Mucosa of gallbladder (tissue), 1 donor: ENCODE data around the gene GCK. TPM values are rescaled to one million over a fixed set of nuclear protein-coding genes. Genes with fewer than 3 reads are reported as not detected.

Source experiments
- total RNA-seq: library from RNA; stranded (reverse); gene quantifications from one replicate; pipeline ENCODE4 v1.2.1, GENCODE V29; 2021
- donor health status: DM: no; HTN: no; CAD: no.

The GCK gene
- total RNA-seq, 1 donor from 2014 or later = 0.95 TPM

Other genes starting within 250 kb of the GCK start
- gene SPDYE1, start 191.5 kb downstream of the GCK start, total RNA-seq = not detected
- 147 TPM for gene DBNL, start 144.7 kb downstream of the GCK start, total RNA-seq
- gene PGAM2, start 123.9 kb downstream of the GCK start, total RNA-seq = 12.9 TPM
- 44.1 TPM for gene POLM, start 106.9 kb downstream of the GCK start, total RNA-seq
- gene AEBP1, start 85.1 kb downstream of the GCK start, total RNA-seq = 107 TPM
- gene POLD2, start 65.9 kb downstream of the GCK start, total RNA-seq = 81.6 TPM
- gene MYL7, start 48.1 kb downstream of the GCK start, total RNA-seq = not detected
- gene YKT6, start 11.5 kb upstream of the GCK start, total RNA-seq = 58.6 TPM
- gene CAMK2B, start 136.2 kb upstream of the GCK start, total RNA-seq = 0.23 TPM